MCF 10A (cell line): ENCODE measurements around the gene DGLUCY. TPM values are rescaled to one million over a fixed set of nuclear protein-coding genes. Genes with fewer than 3 reads are reported as not detected.
A peak's percentile ranks its signal among the peaks of the same experiment; 100 is the strongest.

Experiments
- BruUV-seq: library from RNA; stranded (reverse); fragments of 400-500 nt; replicated peaks from 2 replicates; lab custom pipeline; 2021; lab: Mats Ljungman, UMichigan
- CTCF ChIA-PET: fragments of 300-600 bp; sonication (Branson Sonifier 250); formaldehyde crosslinking; extraction: SDS; loops from one replicate; lab custom pipeline; 2021; ENCODE audit warnings: antibody characterized with exemption, inconsistent platforms; lab: Yijun Ruan, JAX
- POLR2A ChIA-PET: fragments of 300-600, 350-650 bp; sonication (Branson Sonifier 250); formaldehyde crosslinking; extraction: SDS; loops from one replicate; lab custom pipeline; 2020; ENCODE audit warnings: antibody characterized with exemption, inconsistent platforms; lab: Yijun Ruan, JAX
- DNase-seq: peaks from one replicate; pipeline ENCODE4 v3.0.0-alpha.2; 2018; ENCODE audit not compliant: unreplicated experiment
- H3K27ac Mint-ChIP-seq: one replicate; pipeline ENCODE4 v1.8.0; 2022; ENCODE audit warnings: mild to moderate bottlenecking, low read depth, mixed read lengths; ENCODE audit not compliant: unreplicated experiment
- H3K27me3 Mint-ChIP-seq: one replicate; pipeline ENCODE4 v1.8.0; 2022; ENCODE audit warnings: mixed read lengths; ENCODE audit not compliant: insufficient read depth, unreplicated experiment
- H3K36me3 Mint-ChIP-seq: one replicate; pipeline ENCODE4 v1.8.0; 2022; ENCODE audit warnings: mild to moderate bottlenecking, moderate library complexity, mixed read lengths; ENCODE audit not compliant: insufficient read depth, unreplicated experiment
- H3K4me1 Mint-ChIP-seq: one replicate; pipeline ENCODE4 v1.8.0; 2022; ENCODE audit warnings: mixed read lengths; ENCODE audit not compliant: insufficient read depth, unreplicated experiment
- H3K4me3 Mint-ChIP-seq: one replicate; pipeline ENCODE4 v1.8.0; 2022; ENCODE audit warnings: mild to moderate bottlenecking, moderate library complexity, mixed read lengths; ENCODE audit not compliant: unreplicated experiment
- H3K9me3 Mint-ChIP-seq: one replicate; pipeline ENCODE4 v1.8.0; 2022; ENCODE audit warnings: mixed read lengths; ENCODE audit not compliant: unreplicated experiment
- CTCF ChIP-seq: fragments of 200-600 bp; IDR thresholded peaks from one replicate; pipeline ENCODE4 v1.8.0; 2022; ENCODE audit warnings: antibody characterized with exemption, mild to moderate bottlenecking; ENCODE audit not compliant: unreplicated experiment
- intact Hi-C: fragments of 100-400 bp; cut with micrococcal nuclease; formaldehyde crosslinking; loops from 2 replicates; pipeline ENCODE4 v1.14.1; 2022
- total RNA-seq: library from RNA; stranded (reverse); gene quantifications from 2 replicates; pipeline ENCODE4 v1.2.3, GENCODE V29; 2022

DGLUCY gene
- total RNA-seq, 1 experiment from 2014 or later = 11.7 TPM

GRCh38 chr14:91125801-91126200 lies 11.9 kb downstream of the DGLUCY start:
- DNase-seq = no peak
- ChIA-PET POLR2A (interaction anchor here (5.2 kb wide), 1 partner anchor 11 kb away, joined by 29 read pairs; the partner anchor contains the start of gene DGLUCY), CTCF (interaction anchor here (0.8 kb wide), 1 partner anchor 223 kb away, joined by 3 read pairs; no protein-coding TSS in a partner anchor)
- H3K4me1 Mint-ChIP-seq = peaks cover 15% of the 10 kb centered on the region
- no peak overlapping the region for H3K27ac Mint-ChIP-seq
- BruUV-seq = no TSS peak
- no peak for TF ChIP-seq CTCF
- H3K36me3 Mint-ChIP-seq = peaks cover 16% of the 10 kb centered on the region
- H3K9me3 Mint-ChIP-seq = no peaks in the 10 kb centered on the region
- no peaks in the 10 kb centered on the region for H3K27me3 Mint-ChIP-seq
- intact Hi-C loops = no loop called here
- no peak overlapping the region for H3K4me3 Mint-ChIP-seq

GRCh38 chr14:91126761-91127160 lies 12.9 kb downstream of the DGLUCY start:
- DNase-seq = no peak
- intact Hi-C loops = no loop called here
- Mint-ChIP-seq H3K36me3 (peaks cover 16% of the 10 kb centered on the region), H3K27me3 (no peaks in the 10 kb centered on the region), H3K27ac (no peak overlapping the region), H3K9me3 (no peaks in the 10 kb centered on the region), H3K4me1 (peaks cover 11% of the 10 kb centered on the region), H3K4me3 (no peak overlapping the region)
- no peak for TF ChIP-seq CTCF
- BruUV-seq = no TSS peak
- POLR2A ChIA-PET = interaction anchor here (0.6 to 5.2 kb wide), 6 partner anchors 8 to 237 kb away, joined by 3 to 29 read pairs (median 4); partner anchors contain the start of gene DGLUCY
- CTCF ChIA-PET = interaction anchor here (0.6 kb wide), 1 partner anchor 43 kb away, joined by 3 read pairs; no protein-coding TSS in a partner anchor

DNA sequence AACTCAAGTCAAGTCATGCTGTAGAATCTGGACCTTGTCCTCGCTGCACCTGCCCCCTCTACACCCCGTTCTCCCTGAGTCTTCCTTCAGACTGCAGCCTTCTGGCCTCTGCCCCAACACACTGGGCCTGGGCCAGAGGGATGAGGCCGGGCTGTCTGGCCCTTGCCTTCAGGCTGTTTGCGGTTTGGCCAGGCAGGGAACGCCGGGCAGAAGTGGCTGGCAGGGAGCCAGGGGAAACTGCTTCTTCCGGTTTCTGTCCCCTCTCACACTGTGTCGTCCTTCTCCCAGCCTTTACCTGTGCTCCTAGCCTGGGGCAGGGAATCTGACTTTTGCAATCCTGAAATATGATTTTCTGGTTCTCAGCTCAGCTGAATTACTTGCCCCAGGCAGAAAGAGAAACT lies 13.5 kb downstream of the DGLUCY start:
- ChIA-PET CTCF (interaction anchor here (0.6 to 1.5 kb wide), 5 partner anchors 11 to 44 kb away, joined by 3 to 5 read pairs (median 4); no protein-coding TSS in a partner anchor), POLR2A (interaction anchor here (0.6 to 5.2 kb wide), 9 partner anchors 8 to 1206 kb away, joined by 3 to 29 read pairs (median 4); partner anchors contain the start of gene DGLUCY)
- Mint-ChIP-seq H3K27ac (no peak overlapping the region), H3K9me3 (no peaks in the 10 kb centered on the region), H3K4me3 (no peak overlapping the region), H3K27me3 (no peaks in the 10 kb centered on the region), H3K4me1 (peaks cover 11% of the 10 kb centered on the region), H3K36me3 (peaks cover 16% of the 10 kb centered on the region)
- BruUV-seq = no TSS peak
- intact Hi-C loops = no loop called here
- DNase-seq = peak; percentile 95
- TF ChIP-seq CTCF = no peak

DNA sequence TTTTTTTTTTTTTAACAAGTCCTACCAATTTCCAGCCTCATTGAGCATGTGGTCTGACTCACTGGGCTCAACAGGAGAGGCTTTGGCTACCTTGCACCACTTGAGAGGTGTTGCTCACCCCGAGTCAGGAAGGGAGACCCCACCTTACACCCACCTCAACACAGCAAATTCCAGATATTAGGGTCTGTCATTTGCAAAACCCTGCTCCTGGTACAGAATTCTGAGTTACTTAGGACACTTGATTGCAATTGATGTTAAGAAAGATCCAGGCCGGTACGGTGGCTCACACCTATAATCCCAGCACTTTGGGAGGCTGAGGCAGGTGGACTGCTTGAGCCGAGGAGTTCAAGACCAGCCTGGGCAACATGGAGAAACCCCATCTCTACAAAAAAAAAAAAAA lies 14.1 kb downstream of the DGLUCY start:
- Mint-ChIP-seq H3K36me3 (peaks cover 16% of the 10 kb centered on the region), H3K4me1 (peaks cover 11% of the 10 kb centered on the region), H3K4me3 (no peak overlapping the region), H3K27me3 (no peaks in the 10 kb centered on the region), H3K9me3 (no peaks in the 10 kb centered on the region), H3K27ac (no peak overlapping the region)
- ChIA-PET CTCF (interaction anchor here (0.6 to 1.5 kb wide), 5 partner anchors 11 to 34 kb away, joined by 3 to 5 read pairs (median 4); no protein-coding TSS in a partner anchor), POLR2A (interaction anchor here (0.6 to 5.2 kb wide), 8 partner anchors 9 to 1206 kb away, joined by 3 to 29 read pairs (median 4); partner anchors contain the start of gene DGLUCY)
- BruUV-seq = no TSS peak
- DNase-seq = no peak
- intact Hi-C loops = no loop called here
- TF ChIP-seq CTCF = no peak
